ENCODE data around the gene DDX24.

DNA sequence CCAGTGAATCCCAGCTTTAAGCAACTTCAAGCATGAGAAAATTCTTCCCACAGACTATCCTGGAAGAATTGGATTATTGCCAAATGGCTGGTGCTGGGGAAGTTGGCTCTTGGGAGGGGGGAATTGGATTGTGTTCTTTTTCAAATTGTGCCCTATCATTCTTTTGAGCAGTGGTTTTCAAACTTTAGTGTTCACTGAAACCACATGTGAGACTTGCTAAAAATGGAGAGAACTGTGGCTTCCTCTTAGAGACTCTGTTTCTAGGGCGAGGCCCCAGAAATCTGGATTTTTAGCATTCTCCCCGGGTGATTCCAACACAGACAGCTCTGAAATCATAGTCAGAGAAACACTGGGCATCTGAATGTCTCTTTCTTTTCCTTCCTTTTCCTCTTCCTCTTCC lies 69.2 kb downstream of the DDX24 start:
- no peak for TF ChIP-seq POLR2A (IDR thresholded peaks at IDR 0.05)
- TF ChIP-seq CTCF (IDR thresholded peaks at IDR 0.05), result no peak

All from heart left ventricle (tissue), 13 donors.